ENCODE measurements around the gene SLC4A3.

Gene SLC4A3

GRCh38 chr2:219627103-219628100 is at the start of gene SLC4A3:
Gene SLC4A3, plus strand, starts transcription at chr2:219627630. Its CDS starts 363 bp downstream, at chr2:219627993.
- DNase-seq (ENCODE audit: low read depth in 2 of 2), result no peak

- no peak for DNase-seq (ENCODE audit: low read depth in 2 of 2)
These were observed 48.4 kb upstream of the SLC4A3 start for GRCh38 chr2:219578811-219579613.

- DNase-seq (ENCODE audit: low read depth in 2 of 2), result no peak
These were observed 46.1 kb upstream of the SLC4A3 start for GRCh38 chr2:219581346-219581745.

- no peak for DNase-seq (ENCODE audit: low read depth in 2 of 2)
These were observed 36.3 kb upstream of the SLC4A3 start for GRCh38 chr2:219591091-219591490.

GRCh38 chr2:219592736-219593135 is 34.7 kb upstream of the SLC4A3 start:
- no peak for DNase-seq (ENCODE audit: low read depth in 2 of 2)

GRCh38 chr2:219593154-219593553 is 34.3 kb upstream of the SLC4A3 start:
- DNase-seq (ENCODE audit: low read depth in 2 of 2), result no peak

GRCh38 chr2:219595256-219595655 is 32.2 kb upstream of the SLC4A3 start:
- DNase-seq (ENCODE audit: low read depth in 2 of 2), result no peak

- DNase-seq (ENCODE audit: low read depth in 2 of 2), result no peak
These were observed 30.4 kb upstream of the SLC4A3 start for GRCh38 chr2:219596954-219597551.

- DNase-seq (ENCODE audit: low read depth in 2 of 2), result peak; percentile 78 to 90
These were observed 29.7 kb upstream of the SLC4A3 start, which contains the start of gene STK11IP for GRCh38 chr2:219597552-219598307. Gene STK11IP, plus strand, starts transcription at chr2:219597857. Its CDS starts 263 bp downstream, at chr2:219598120.

- no peak for DNase-seq (ENCODE audit: low read depth in 2 of 2)
These were observed 28.9 kb upstream of the SLC4A3 start for GRCh38 chr2:219598308-219599078.

- no peak for DNase-seq (ENCODE audit: low read depth in 2 of 2)
These were observed 23.7 kb upstream of the SLC4A3 start for GRCh38 chr2:219603771-219604170.

GRCh38 chr2:219605607-219605954 is 21.8 kb upstream of the SLC4A3 start:
- no peak for DNase-seq (ENCODE audit: low read depth in 2 of 2)

GRCh38 chr2:219607931-219608330 is 19.5 kb upstream of the SLC4A3 start:
- DNase-seq (ENCODE audit: low read depth in 2 of 2), result no peak

- DNase-seq (ENCODE audit: low read depth in 2 of 2), result no peak
These were observed 18.9 kb upstream of the SLC4A3 start for GRCh38 chr2:219608399-219608964.

GRCh38 chr2:219609149-219609750 is 18.2 kb upstream of the SLC4A3 start:
- DNase-seq (ENCODE audit: low read depth in 2 of 2), result no peak

GRCh38 chr2:219611306-219611705 is 16.1 kb upstream of the SLC4A3 start:
- no peak for DNase-seq (ENCODE audit: low read depth in 2 of 2)

- no peak for DNase-seq (ENCODE audit: low read depth in 2 of 2)
These were observed 15.4 kb upstream of the SLC4A3 start for GRCh38 chr2:219611866-219612576.

GRCh38 chr2:219612577-219613286 is 14.7 kb upstream of the SLC4A3 start:
- no peak for DNase-seq (ENCODE audit: low read depth in 2 of 2)
